K562 (cell line): ENCODE data around the gene ANAPC2. TPM values are rescaled to one million over a fixed set of nuclear protein-coding genes. Genes with fewer than 3 reads are reported as not detected.
A peak's percentile ranks its signal among the peaks of the same experiment; 100 is the strongest.

Experiments
- BRD9 ChIP-seq: fragments of 450-650 bp; IDR thresholded peaks from 2 replicates; pipeline ENCODE4 v1.6.1; 2018; ENCODE audit warnings: low read depth; ENCODE audit not compliant: partially characterized antibody
- CAMTA2 ChIP-seq: fragments of 250-450 bp; sonication (Bioruptor Pico); conservative IDR thresholded peaks from 2 replicates; pipeline ENCODE4 v1.5.1; 2022
- CBX2 ChIP-seq: fragments of 200-600 bp; sonication (generic); IDR thresholded peaks from one replicate; pipeline ENCODE4 v1.6.1; 2012; ENCODE audit warnings: mild to moderate bottlenecking, low read length, inconsistent platforms; ENCODE audit not compliant: insufficient read depth, poor library complexity, severe bottlenecking
- CREM ChIP-seq: IDR thresholded peaks from 2 replicates; pipeline ENCODE4 v1.6.1; 2014; ENCODE audit warnings: antibody characterized with exemption, low read depth
- HCFC1 ChIP-seq: IDR thresholded peaks from 2 replicates; pipeline ENCODE4 v1.6.1; 2012; ENCODE audit warnings: low read depth, low read length, improper control_type of control experiment
- KDM1A ChIP-seq, 2 experiments: fragments of 450-650 bp; IDR thresholded peaks; 2 replicates each; pipeline ENCODE4 v1.6.1; 2016; ENCODE audit warnings: mild to moderate bottlenecking in 2 of 2
- MEF2A ChIP-seq: IDR thresholded peaks from 2 replicates; pipeline ENCODE4 v1.6.1; 2011; ENCODE audit warnings: low read depth, mild to moderate bottlenecking, low read length, moderate library complexity; ENCODE audit not compliant: control insufficient read depth
- SRF ChIP-seq, 2 experiments: fragments of 250-450, 450-650 bp in 1 of 2; sonication (Bioruptor Pico) in 1 of 2; sonication (generic) in 1 of 2; formaldehyde crosslinking; IDR thresholded peaks; 2 replicates each; pipeline versions ENCODE4 v1.5.0 to v1.5.1; 2020 to 2022; ENCODE audit warnings: mild to moderate bottlenecking in 1 of 2, missing genetic modification reagents in 1 of 2
- TBP ChIP-seq: optimal IDR thresholded peaks from 2 replicates; pipeline ENCODE3; 2011; ENCODE audit warnings: low read depth, low read length, improper control_type of control experiment
- XRCC5 ChIP-seq: fragments of 200-400 bp; formaldehyde crosslinking; IDR thresholded peaks from 2 replicates; pipeline ENCODE4 v1.6.1; 2017; ENCODE audit warnings: low read depth, mild to moderate bottlenecking, low read length
- YY1 ChIP-seq, 3 experiments: IDR thresholded peaks; 2 replicates each; pipeline ENCODE4 v1.6.1; 2011; ENCODE audit warnings: low read length in 2 of 3, mild to moderate bottlenecking in 2 of 3, moderate library complexity in 2 of 3, borderline replicate concordance in 1 of 3, control low read depth in 1 of 3, low read depth in 1 of 3; ENCODE audit not compliant: insufficient read depth in 3 of 3, insufficient replicate concordance in 2 of 3, control insufficient read depth in 1 of 3, insufficient read length in 1 of 3; ENCODE audit errors: extremely low read depth in 1 of 3
- ZBTB17 ChIP-seq: fragments of 450-650 bp; formaldehyde crosslinking; IDR thresholded peaks from 2 replicates; pipeline ENCODE4 v1.4.0; 2020; ENCODE audit warnings: mild to moderate bottlenecking
- ZC3H4 ChIP-seq: sonication (generic); formaldehyde crosslinking; IDR thresholded peaks from 2 replicates; pipeline ENCODE4 v1.9.0; 2021; ENCODE audit warnings: missing genetic modification reagents, borderline replicate concordance
- ZNF384 ChIP-seq: IDR thresholded peaks from 2 replicates; pipeline ENCODE4 v1.6.1; 2012; ENCODE audit warnings: low read depth, low read length, improper control_type of control experiment
- ZNF408 ChIP-seq: fragments of 250-450 bp; sonication (Bioruptor Pico); IDR thresholded peaks from 2 replicates; pipeline ENCODE4 v1.4.0; 2020; ENCODE audit warnings: low read depth, mild to moderate bottlenecking, moderate library complexity
- polyA plus RNA-seq, 8 experiments: library from polyadenylated mRNA; depleted of rRNA in 4 of 8; stranded (reverse) in 5 of 8; unstranded in 3 of 8; fragments of >200 nt; fragmentation: Nextera tagmentation in 2 of 8; fragmentation: Illumina TruSeq in 1 of 8; extraction: Ambion mirVana in 2 of 8; extraction: Trizol in 1 of 8; gene quantifications; 2 replicates each; pipeline versions ENCODE4 v1.2.1 to v1.2.3, GENCODE V29; 2011 to 2014; ENCODE audit warnings: inconsistent platforms in 1 of 8, missing spikeins in 1 of 8
- total RNA-seq, 7 experiments: library from RNA; depleted of rRNA in 6 of 7; stranded (reverse); fragments of >200 nt in 6 of 7; fragmentation: Illumina TruSeq in 2 of 7; extraction: Trizol in 2 of 7; gene quantifications; 2 replicates each; pipeline versions ENCODE4 v1.2.1 to v1.2.3, GENCODE V29; 2011 to 2021; ENCODE audit warnings: low replicate concordance in 1 of 7
- TF ChIP-seq, protein P1 (sequence below), 2 experiments: fragments of 450-650 bp; conservative IDR thresholded peaks; 2 replicates each; pipeline ENCODE4 v1.6.1; 2017; ENCODE audit warnings: mild to moderate bottlenecking in 2 of 2, moderate library complexity in 2 of 2
- TF ChIP-seq, protein P2 (sequence below), 2 experiments: fragments of 450-650 bp; IDR thresholded peaks; 2 replicates each; pipeline ENCODE4 v1.6.1; 2018; ENCODE audit warnings: mild to moderate bottlenecking in 2 of 2, low read depth in 1 of 2; ENCODE audit not compliant: partially characterized antibody in 2 of 2
- TF ChIP-seq, protein P3 (sequence below): fragments of 450-650 bp; formaldehyde crosslinking; IDR thresholded peaks from 2 replicates; pipeline ENCODE4 v1.4.0; 2020; ENCODE audit warnings: mild to moderate bottlenecking, moderate library complexity

ANAPC2 gene
- total and polyA plus RNA-seq, 9 of the 15 experiments (the other 6 are each of a cell fraction or from before 2014, with no cell fraction given), result 0.11 to 56.5 (median 17.1) TPM; not detected in 1

DNA sequence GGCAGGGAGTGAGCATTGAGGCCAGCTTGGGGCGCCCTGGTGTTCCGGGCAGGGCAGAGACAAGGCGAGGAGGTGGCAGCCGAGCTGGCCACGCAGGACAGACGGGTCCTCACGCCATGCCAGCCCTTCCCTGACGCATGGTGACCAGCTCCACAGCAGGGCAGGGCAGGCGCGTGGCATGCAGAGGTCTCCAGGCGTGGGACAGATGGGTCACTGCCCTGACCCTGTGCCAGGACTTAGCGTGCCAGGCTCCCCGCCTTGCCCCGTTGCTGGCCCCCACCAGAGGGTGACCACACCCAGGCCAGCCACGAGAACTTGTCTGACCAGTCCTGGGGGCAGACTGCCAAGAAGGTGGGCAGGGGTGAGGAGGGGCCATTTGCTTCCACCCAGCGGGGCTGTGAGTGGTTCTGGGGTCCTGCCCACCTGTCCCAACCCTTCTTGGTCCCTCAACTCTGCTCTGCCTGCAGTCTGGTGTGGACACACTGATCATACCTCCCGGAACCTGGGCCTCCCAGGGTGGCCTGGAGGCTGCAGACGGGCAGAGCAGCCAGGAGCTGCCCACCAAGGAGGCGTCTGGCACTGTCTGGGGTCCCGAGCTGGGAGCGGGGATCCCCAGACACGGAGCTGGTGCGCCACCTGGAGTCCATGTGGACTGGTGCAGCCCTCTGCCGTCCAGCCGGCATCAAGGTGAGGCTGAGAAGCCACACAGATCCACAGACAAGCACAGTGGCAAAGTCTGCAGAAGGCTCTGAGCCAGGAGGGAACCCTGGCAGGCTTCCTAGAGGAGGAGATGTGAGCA, 38.9 kb upstream of the ANAPC2 start, which contains the start of gene RNF224 (continued):
- TF ChIP-seq, protein P1, sequence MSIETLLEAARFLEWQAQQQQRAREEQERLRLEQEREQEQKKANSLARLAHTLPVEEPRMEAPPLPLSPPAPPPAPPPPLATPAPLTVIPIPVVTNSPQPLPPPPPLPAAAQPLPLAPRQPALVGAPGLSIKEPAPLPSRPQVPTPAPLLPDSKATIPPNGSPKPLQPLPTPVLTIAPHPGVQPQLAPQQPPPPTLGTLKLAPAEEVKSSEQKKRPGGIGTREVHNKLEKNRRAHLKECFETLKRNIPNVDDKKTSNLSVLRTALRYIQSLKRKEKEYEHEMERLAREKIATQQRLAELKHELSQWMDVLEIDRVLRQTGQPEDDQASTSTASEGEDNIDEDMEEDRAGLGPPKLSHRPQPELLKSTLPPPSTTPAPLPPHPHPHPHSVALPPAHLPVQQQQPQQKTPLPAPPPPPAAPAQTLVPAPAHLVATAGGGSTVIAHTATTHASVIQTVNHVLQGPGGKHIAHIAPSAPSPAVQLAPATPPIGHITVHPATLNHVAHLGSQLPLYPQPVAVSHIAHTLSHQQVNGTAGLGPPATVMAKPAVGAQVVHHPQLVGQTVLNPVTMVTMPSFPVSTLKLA (conservative IDR thresholded peaks at IDR 0.05), result 0 out of 4 replicates have a peak, but pooled peaks of 1 of the 2 experiments have one; percentile 37
- TF ChIP-seq ZNF384 (0 out of 2 replicates have a peak, but pooled peaks have one; percentile 12), ZBTB17 (CRISPR knock-in tag) (0 out of 2 replicates have a peak, but pooled peaks have one; percentile 12), ZC3H4 (CRISPR knock-in tag) (no peak), KDM1A (IDR thresholded peaks at IDR 0.05) (peak in 1 of 2 experiments; percentile 96; a peak in 2 of 4 replicates), MEF2A (no peak), HCFC1 (peak; percentile 37; the same call in 1 of the 2 replicates), ZNF408 (CRISPR knock-in tag) (no peak), BRD9 (peak; percentile 69), CAMTA2 (CRISPR knock-in tag) (no peak), SRF (CRISPR knock-in tag; IDR thresholded peaks at IDR 0.05) (no peak), CBX2 (no peak), TBP (peak; percentile 26), YY1 (IDR thresholded peaks at IDR 0.05; ENCODE audit: borderline replicate concordance in 1 of 3, control insufficient read depth in 1 of 3, extremely low read depth in 1 of 3, insufficient read depth in 3 of 3, insufficient read length in 1 of 3, insufficient replicate concordance in 2 of 3, low read depth in 1 of 3, low read length in 2 of 3) (peak in 1 of 3 experiments; percentile 35), CREM (peak; percentile 31; the same call in 1 of the 2 replicates), XRCC5 (peak; percentile 94)
- TF ChIP-seq, protein P2, sequence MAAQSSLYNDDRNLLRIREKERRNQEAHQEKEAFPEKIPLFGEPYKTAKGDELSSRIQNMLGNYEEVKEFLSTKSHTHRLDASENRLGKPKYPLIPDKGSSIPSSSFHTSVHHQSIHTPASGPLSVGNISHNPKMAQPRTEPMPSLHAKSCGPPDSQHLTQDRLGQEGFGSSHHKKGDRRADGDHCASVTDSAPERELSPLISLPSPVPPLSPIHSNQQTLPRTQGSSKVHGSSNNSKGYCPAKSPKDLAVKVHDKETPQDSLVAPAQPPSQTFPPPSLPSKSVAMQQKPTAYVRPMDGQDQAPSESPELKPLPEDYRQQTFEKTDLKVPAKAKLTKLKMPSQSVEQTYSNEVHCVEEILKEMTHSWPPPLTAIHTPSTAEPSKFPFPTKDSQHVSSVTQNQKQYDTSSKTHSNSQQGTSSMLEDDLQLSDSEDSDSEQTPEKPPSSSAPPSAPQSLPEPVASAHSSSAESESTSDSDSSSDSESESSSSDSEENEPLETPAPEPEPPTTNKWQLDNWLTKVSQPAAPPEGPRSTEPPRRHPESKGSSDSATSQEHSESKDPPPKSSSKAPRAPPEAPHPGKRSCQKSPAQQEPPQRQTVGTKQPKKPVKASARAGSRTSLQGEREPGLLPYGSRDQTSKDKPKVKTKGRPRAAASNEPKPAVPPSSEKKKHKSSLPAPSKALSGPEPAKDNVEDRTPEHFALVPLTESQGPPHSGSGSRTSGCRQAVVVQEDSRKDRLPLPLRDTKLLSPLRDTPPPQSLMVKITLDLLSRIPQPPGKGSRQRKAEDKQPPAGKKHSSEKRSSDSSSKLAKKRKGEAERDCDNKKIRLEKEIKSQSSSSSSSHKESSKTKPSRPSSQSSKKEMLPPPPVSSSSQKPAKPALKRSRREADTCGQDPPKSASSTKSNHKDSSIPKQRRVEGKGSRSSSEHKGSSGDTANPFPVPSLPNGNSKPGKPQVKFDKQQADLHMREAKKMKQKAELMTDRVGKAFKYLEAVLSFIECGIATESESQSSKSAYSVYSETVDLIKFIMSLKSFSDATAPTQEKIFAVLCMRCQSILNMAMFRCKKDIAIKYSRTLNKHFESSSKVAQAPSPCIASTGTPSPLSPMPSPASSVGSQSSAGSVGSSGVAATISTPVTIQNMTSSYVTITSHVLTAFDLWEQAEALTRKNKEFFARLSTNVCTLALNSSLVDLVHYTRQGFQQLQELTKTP (IDR thresholded peaks at IDR 0.05; ENCODE audit: low read depth in 1 of 2, partially characterized antibody in 2 of 2), result peak in 1 of 2 experiments; percentile 90
- TF ChIP-seq, protein P3, sequence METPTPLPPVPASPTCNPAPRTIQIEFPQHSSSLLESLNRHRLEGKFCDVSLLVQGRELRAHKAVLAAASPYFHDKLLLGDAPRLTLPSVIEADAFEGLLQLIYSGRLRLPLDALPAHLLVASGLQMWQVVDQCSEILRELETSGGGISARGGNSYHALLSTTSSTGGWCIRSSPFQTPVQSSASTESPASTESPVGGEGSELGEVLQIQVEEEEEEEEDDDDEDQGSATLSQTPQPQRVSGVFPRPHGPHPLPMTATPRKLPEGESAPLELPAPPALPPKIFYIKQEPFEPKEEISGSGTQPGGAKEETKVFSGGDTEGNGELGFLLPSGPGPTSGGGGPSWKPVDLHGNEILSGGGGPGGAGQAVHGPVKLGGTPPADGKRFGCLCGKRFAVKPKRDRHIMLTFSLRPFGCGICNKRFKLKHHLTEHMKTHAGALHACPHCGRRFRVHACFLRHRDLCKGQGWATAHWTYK (CRISPR knock-in tag), result peak; percentile 89; the same call in 1 of the 2 replicates
